RWPE1 (cell line): ENCODE measurements around the gene AHCY.

Experiments
- CTCF ChIA-PET: fragments of 350-600 bp; sonication (Branson Sonifier 250); formaldehyde crosslinking; extraction: SDS; loops from one replicate; lab custom pipeline; 2021; lab: Yijun Ruan, JAX
- POLR2A ChIA-PET: fragments of 400-600 bp; formaldehyde crosslinking; extraction: SDS; loops from one replicate; lab custom pipeline; 2020; ENCODE audit warnings: antibody characterized with exemption; ENCODE audit not compliant: low non-redundant PET; lab: Yijun Ruan, JAX
- DNase-seq: peaks from one replicate; pipeline ENCODE4 v3.0.0; 2012; ENCODE audit warnings: low spot score
- H3K27ac ChIP-seq: fragments of 450-650 bp; 2 replicates; pipeline ENCODE4 v1.5.1; 2017
- TF ChIP-seq, protein P1 (sequence below): fragments of 450-650 bp; conservative IDR thresholded peaks from 2 replicates; pipeline ENCODE4 v1.5.1; 2017; ENCODE audit warnings: low read depth, mild to moderate bottlenecking

Gene AHCY

DNA sequence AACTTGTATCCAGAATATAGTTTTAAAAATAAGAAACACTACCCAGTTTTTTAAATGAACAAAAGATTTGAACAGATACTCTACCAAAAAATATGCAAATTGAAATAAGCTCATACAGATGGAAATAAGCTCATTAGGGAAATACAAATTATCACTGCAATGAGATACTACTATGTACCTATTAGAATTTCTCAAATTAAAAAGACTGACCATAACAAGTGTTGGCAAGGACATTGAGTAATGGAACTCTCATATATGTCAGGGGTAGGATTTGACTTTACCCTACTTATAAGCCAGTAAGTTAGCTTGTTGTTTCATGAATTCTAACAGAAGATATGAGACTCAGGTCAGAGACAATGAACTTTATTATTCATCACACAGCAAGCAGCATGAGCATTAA lies 71.5 kb downstream of the AHCY start:
- ChIA-PET POLR2A (no interaction called here), CTCF (interaction anchor here (0.6 kb wide), 3 partner anchors 9 to 581 kb away, joined by 3 to 7 read pairs (median 4); no protein-coding TSS in a partner anchor)
- TF ChIP-seq, protein P1, sequence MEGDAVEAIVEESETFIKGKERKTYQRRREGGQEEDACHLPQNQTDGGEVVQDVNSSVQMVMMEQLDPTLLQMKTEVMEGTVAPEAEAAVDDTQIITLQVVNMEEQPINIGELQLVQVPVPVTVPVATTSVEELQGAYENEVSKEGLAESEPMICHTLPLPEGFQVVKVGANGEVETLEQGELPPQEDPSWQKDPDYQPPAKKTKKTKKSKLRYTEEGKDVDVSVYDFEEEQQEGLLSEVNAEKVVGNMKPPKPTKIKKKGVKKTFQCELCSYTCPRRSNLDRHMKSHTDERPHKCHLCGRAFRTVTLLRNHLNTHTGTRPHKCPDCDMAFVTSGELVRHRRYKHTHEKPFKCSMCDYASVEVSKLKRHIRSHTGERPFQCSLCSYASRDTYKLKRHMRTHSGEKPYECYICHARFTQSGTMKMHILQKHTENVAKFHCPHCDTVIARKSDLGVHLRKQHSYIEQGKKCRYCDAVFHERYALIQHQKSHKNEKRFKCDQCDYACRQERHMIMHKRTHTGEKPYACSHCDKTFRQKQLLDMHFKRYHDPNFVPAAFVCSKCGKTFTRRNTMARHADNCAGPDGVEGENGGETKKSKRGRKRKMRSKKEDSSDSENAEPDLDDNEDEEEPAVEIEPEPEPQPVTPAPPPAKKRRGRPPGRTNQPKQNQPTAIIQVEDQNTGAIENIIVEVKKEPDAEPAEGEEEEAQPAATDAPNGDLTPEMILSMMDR, result no peak
- no peak overlapping the region for H3K27ac ChIP-seq
- no peak for DNase-seq
